H9 (cell line): Measurements from ENCODE around the gene STN1. TPM values are rescaled to one million over a fixed set of nuclear protein-coding genes. Genes with fewer than 3 reads are reported as not detected.

Source experiments
- DNase-seq: peaks from one replicate; pipeline ENCODE4 v3.0.0-alpha.2; 2017
- H2AFZ ChIP-seq: one replicate; pipeline ENCODE4 v1.6.1; 2013; ENCODE audit warnings: mild to moderate bottlenecking, low read length, control low read depth, moderate library complexity
- H2AK5ac ChIP-seq: 2 replicates; pipeline ENCODE4 v1.6.1; 2013; ENCODE audit warnings: low read length, control low read depth, mixed read lengths; ENCODE audit not compliant: insufficient read length
- H2BK120ac ChIP-seq: one replicate; pipeline ENCODE4 v1.6.1; 2013; ENCODE audit warnings: low read depth, mild to moderate bottlenecking, low read length, control low read depth, inconsistent platforms; ENCODE audit not compliant: poor library complexity, severe bottlenecking
- H2BK12ac ChIP-seq: 2 replicates; pipeline ENCODE4 v1.6.1; 2013; ENCODE audit warnings: low read length, control low read depth, mixed read lengths, low read depth; ENCODE audit not compliant: insufficient read length
- H2BK15ac ChIP-seq: 2 replicates; pipeline ENCODE4 v1.6.1; 2013; ENCODE audit warnings: low read depth, low read length, control low read depth
- H2BK20ac ChIP-seq: one replicate; pipeline ENCODE4 v1.6.1; 2013; ENCODE audit warnings: low read depth, mild to moderate bottlenecking, low read length, control low read depth, inconsistent platforms; ENCODE audit not compliant: poor library complexity, severe bottlenecking
- H2BK5ac ChIP-seq: 2 replicates; pipeline ENCODE4 v1.6.1; 2013; ENCODE audit warnings: low read length, control low read depth, mixed read lengths; ENCODE audit not compliant: insufficient read length
- H3K14ac ChIP-seq: 2 replicates; pipeline ENCODE4 v1.6.1; 2013; ENCODE audit warnings: low read length, control low read depth; ENCODE audit not compliant: insufficient read depth
- H3K18ac ChIP-seq: 2 replicates; pipeline ENCODE4 v1.6.1; 2013; ENCODE audit warnings: low read depth, mild to moderate bottlenecking, mixed read lengths, low read length, control low read depth; ENCODE audit not compliant: insufficient read length
- H3K23ac ChIP-seq: 2 replicates; pipeline ENCODE4 v1.6.1; 2013; ENCODE audit warnings: low read length, control low read depth, mixed read lengths, low read depth; ENCODE audit not compliant: insufficient read length
- H3K23me2 ChIP-seq: 2 replicates; pipeline ENCODE4 v1.6.1; 2013; ENCODE audit warnings: low read depth, mild to moderate bottlenecking, mixed read lengths, low read length, control low read depth; ENCODE audit not compliant: insufficient read length, poor library complexity, severe bottlenecking
- H3K27ac ChIP-seq: 2 replicates; pipeline ENCODE4 v1.5.1; 2013; ENCODE audit warnings: low read length, control low read depth, mixed read lengths, low read depth; ENCODE audit not compliant: insufficient read length
- H3K27me3 ChIP-seq: 2 replicates; pipeline ENCODE4 v1.6.1; 2013; ENCODE audit warnings: low read length, control low read depth, inconsistent platforms; ENCODE audit not compliant: insufficient read depth
- H3K4ac ChIP-seq: 2 replicates; pipeline ENCODE4 v1.6.1; 2013; ENCODE audit warnings: low read depth, mild to moderate bottlenecking, control low read depth, inconsistent platforms, low read length, moderate library complexity
- H3K4me1 ChIP-seq: 2 replicates; pipeline ENCODE4 v1.6.1; 2013; ENCODE audit warnings: low read length, control low read depth, inconsistent platforms; ENCODE audit not compliant: insufficient read depth
- H3K4me2 ChIP-seq: 2 replicates; pipeline ENCODE4 v1.6.1; 2013; ENCODE audit warnings: low read length, control low read depth, mixed read lengths; ENCODE audit not compliant: insufficient read length, insufficient read depth
- H3K56ac ChIP-seq: 2 replicates; pipeline ENCODE4 v1.6.1; 2013; ENCODE audit warnings: low read depth, mild to moderate bottlenecking, mixed read lengths, low read length, control low read depth; ENCODE audit not compliant: insufficient read length
- H3K79me1 ChIP-seq: 2 replicates; pipeline ENCODE4 v1.6.1; 2013; ENCODE audit warnings: low read depth, mild to moderate bottlenecking, moderate library complexity, low read length, control low read depth, inconsistent platforms; ENCODE audit not compliant: insufficient read depth, poor library complexity, severe bottlenecking
- H3K79me2 ChIP-seq: 2 replicates; pipeline ENCODE4 v1.6.1; 2013; ENCODE audit warnings: low read length, control low read depth, inconsistent platforms; ENCODE audit not compliant: insufficient read depth
- H3K9ac ChIP-seq: 2 replicates; pipeline ENCODE4 v1.6.1; 2013; ENCODE audit warnings: low read length, control low read depth, mixed read lengths; ENCODE audit not compliant: insufficient read length; ENCODE audit errors: extremely low read depth
- H3K9me3 ChIP-seq: one replicate; pipeline ENCODE4 v1.6.1; 2013; ENCODE audit warnings: low read depth, low read length, inconsistent platforms; ENCODE audit not compliant: control insufficient read depth
- H3T11ph ChIP-seq: one replicate; pipeline ENCODE4 v1.6.1; 2013; ENCODE audit warnings: mild to moderate bottlenecking, low read length, control low read depth, inconsistent platforms
- H4K20me1 ChIP-seq: one replicate; pipeline ENCODE4 v1.6.1; 2013; ENCODE audit not compliant: control insufficient read depth, insufficient read length, insufficient read depth
- H4K5ac ChIP-seq: 2 replicates; pipeline ENCODE4 v1.6.1; 2013; ENCODE audit warnings: low read depth, mild to moderate bottlenecking, mixed read lengths, low read length, control low read depth; ENCODE audit not compliant: insufficient read length
- H4K8ac ChIP-seq: replicated peaks from 2 replicates; pipeline ENCODE4 v1.6.1; 2013; ENCODE audit warnings: low read length, control low read depth, mixed read lengths, low read depth; ENCODE audit not compliant: insufficient read length
- H4K91ac ChIP-seq: 2 replicates; pipeline ENCODE4 v1.6.1; 2013; ENCODE audit warnings: low read depth, mild to moderate bottlenecking, moderate library complexity, mixed read lengths, low read length, control low read depth; ENCODE audit not compliant: insufficient read length
- H3K27ac Mint-ChIP-seq, 3 experiments: 2 replicates in 2 of 3; 3 replicates in 1 of 3; pipeline ENCODE4 v1.8.0; 2020 to 2021; ENCODE audit warnings: mixed read lengths in 3 of 3, mild to moderate bottlenecking in 1 of 3, moderate library complexity in 1 of 3
- H3K27me3 Mint-ChIP-seq: 2 replicates; pipeline ENCODE4 v1.8.0; 2021; ENCODE audit warnings: low read depth, mild to moderate bottlenecking, moderate library complexity, mixed read lengths
- H3K36me3 Mint-ChIP-seq, 3 experiments: 2 replicates in 2 of 3; 3 replicates in 1 of 3; pipeline ENCODE4 v1.8.0; 2020 to 2021; ENCODE audit warnings: low read depth in 3 of 3, mixed read lengths in 3 of 3; ENCODE audit not compliant: insufficient read depth in 1 of 3
- H3K4me1 Mint-ChIP-seq, 2 experiments: 2 replicates each; pipeline ENCODE4 v1.8.0; 2020; ENCODE audit warnings: mixed read lengths in 2 of 2
- H3K4me3 Mint-ChIP-seq, 2 experiments: 2 replicates in 1 of 2; 3 replicates in 1 of 2; pipeline ENCODE4 v1.8.0; 2020 to 2021; ENCODE audit warnings: mild to moderate bottlenecking in 2 of 2, mixed read lengths in 2 of 2, moderate library complexity in 1 of 2
- H3K9me3 Mint-ChIP-seq, 2 experiments: 2 replicates in 1 of 2; 3 replicates in 1 of 2; pipeline ENCODE4 v1.8.0; 2020; ENCODE audit warnings: mild to moderate bottlenecking in 2 of 2, mixed read lengths in 2 of 2, moderate library complexity in 1 of 2
- WGBS: extraction: QIAGEN DNeasy Blood & Tissue Kit; methylation state at CpG from one replicate; pipeline ENCODE4 v1.1.7; 2013; ENCODE audit warnings: missing lambda C conversion rate, low lambda C conversion rate, mixed read lengths; ENCODE audit not compliant: insufficient read length; ENCODE audit errors: extremely low coverage; 5-methylcytosine and 5-hydroxymethylcytosine counted together
- total RNA-seq: library from RNA; stranded (reverse); gene quantifications from 2 replicates; pipeline ENCODE4 v1.2.1, GENCODE V29; 2021
- TF ChIP-seq, protein P1 (sequence below): fragments of 200-600 bp; sonication (generic); conservative IDR thresholded peaks from 3 replicates; pipeline ENCODE4 v1.8.0; 2021; ENCODE audit warnings: antibody characterized with exemption, mild to moderate bottlenecking

STN1 gene
- total RNA-seq, 1 experiment from 2014 or later = 11.3 TPM

DNA sequence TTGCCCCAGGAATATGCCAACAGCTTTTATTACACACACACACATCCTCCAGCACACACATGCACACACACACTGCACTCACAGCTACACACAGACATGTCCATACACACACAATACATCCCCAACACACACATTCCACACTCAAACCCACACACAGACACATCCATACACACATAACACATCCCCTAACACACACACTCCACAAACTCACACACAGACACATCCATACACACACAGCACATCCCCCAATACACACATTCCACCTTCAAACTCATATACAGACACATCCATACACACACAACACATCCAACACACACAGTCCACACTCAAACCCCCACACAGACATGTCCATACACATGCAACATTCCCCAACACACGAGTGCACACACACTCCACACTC, 81.7 kb downstream of the STN1 start:
- TF ChIP-seq, protein P1, sequence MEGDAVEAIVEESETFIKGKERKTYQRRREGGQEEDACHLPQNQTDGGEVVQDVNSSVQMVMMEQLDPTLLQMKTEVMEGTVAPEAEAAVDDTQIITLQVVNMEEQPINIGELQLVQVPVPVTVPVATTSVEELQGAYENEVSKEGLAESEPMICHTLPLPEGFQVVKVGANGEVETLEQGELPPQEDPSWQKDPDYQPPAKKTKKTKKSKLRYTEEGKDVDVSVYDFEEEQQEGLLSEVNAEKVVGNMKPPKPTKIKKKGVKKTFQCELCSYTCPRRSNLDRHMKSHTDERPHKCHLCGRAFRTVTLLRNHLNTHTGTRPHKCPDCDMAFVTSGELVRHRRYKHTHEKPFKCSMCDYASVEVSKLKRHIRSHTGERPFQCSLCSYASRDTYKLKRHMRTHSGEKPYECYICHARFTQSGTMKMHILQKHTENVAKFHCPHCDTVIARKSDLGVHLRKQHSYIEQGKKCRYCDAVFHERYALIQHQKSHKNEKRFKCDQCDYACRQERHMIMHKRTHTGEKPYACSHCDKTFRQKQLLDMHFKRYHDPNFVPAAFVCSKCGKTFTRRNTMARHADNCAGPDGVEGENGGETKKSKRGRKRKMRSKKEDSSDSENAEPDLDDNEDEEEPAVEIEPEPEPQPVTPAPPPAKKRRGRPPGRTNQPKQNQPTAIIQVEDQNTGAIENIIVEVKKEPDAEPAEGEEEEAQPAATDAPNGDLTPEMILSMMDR = no peak
- WGBS = no CpG with 5 or more reads among the region's 1 CpG
- H3K56ac ChIP-seq = no peak overlapping the region
- no peak overlapping the region for H3K4ac ChIP-seq
- no peak overlapping the region for H3K4me2 ChIP-seq
- no peaks in the 10 kb centered on the region for H3K9me3 ChIP-seq
- Mint-ChIP-seq H3K36me3 (no peaks in the 10 kb centered on the region), H3K27ac (no peak overlapping the region), H3K27me3 (peaks cover 9% of the 10 kb centered on the region), H3K4me3 (no peak overlapping the region), H3K4me1 (peaks cover 46 to 56% of the 10 kb centered on the region in 2 experiments), H3K9me3 (peaks cover 3 to 7% of the 10 kb centered on the region in 2 experiments)
- no peak overlapping the region for H3K27ac ChIP-seq
- DNase-seq = no peak
- H2BK20ac ChIP-seq = no peak overlapping the region
- H2BK12ac ChIP-seq = no peak overlapping the region
- H3K27me3 ChIP-seq = no peaks in the 10 kb centered on the region
- no peaks in the 10 kb centered on the region for H3K79me2 ChIP-seq
- no peak overlapping the region for H2BK120ac ChIP-seq
- H3K4me1 ChIP-seq = peaks cover 27% of the 10 kb centered on the region; the same call in 1 of the 2 replicates
- peak overlapping the region; percentile 18 for H3K18ac ChIP-seq
- H2BK5ac ChIP-seq = no peak overlapping the region
- no peak overlapping the region for H3K14ac ChIP-seq
- no peak overlapping the region for H2AFZ ChIP-seq
- no peak overlapping the region for H3K23ac ChIP-seq
- no peak overlapping the region for H4K5ac ChIP-seq
- no peak overlapping the region for H3T11ph ChIP-seq
- H3K23me2 ChIP-seq = no peaks in the 10 kb centered on the region
- no peak overlapping the region for H3K9ac ChIP-seq
- no peaks in the 10 kb centered on the region for H3K79me1 ChIP-seq
- H4K8ac ChIP-seq = no peak overlapping the region
- no peak overlapping the region for H2AK5ac ChIP-seq
- H4K91ac ChIP-seq = no peak overlapping the region
- no peak overlapping the region for H2BK15ac ChIP-seq
- H4K20me1 ChIP-seq = no peaks in the 10 kb centered on the region
